Inflammatory macrophage (primary cell): ENCODE measurements around the gene GIPC1.

Experiments used
- DNase-seq, 2 donors: peaks; one replicate each; pipeline ENCODE4 v3.0.0-alpha.2; 2020 to 2022

The GIPC1 gene

GRCh38 chr19:14487370-14488125 is 8.4 kb downstream of the GIPC1 start:
- DNase-seq = no peak

DNA sequence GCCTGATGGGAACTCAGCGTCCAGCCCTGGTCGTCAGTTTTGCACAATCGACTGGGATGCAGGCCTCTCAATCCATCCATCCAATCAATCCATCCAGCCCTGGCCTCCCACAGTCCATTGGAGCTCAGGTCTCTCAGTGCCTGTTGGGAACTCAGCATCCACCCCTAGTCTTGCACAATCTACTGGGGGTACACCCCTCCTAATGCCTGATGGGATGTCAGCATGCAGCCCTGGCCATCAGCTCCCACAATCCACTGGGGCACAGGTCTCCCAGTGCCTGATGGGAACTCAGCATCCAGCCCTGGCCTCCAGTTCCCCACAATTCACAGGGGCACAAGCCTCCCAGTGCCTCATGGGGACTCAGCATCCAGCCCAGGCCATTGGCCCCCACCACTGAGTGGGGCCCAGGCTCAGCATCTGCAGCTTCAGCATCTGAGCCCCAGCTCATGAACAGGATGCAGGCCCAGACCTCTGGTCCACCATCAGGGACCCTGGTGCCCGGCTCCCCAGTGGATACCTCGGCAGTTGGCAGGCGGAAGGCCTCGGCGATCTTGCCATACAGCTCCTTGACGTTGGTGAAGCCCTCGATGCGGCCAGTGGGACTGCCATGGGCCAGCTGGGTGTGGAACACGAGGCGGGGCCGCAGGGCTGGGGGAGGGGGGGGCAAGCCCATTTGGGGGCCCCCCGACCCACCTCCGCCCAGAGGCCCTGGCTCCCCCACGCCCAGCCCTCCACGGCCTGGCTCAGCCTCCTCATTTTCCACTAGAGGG is 13.6 kb downstream of the GIPC1 start:
- no peak for DNase-seq

DNA sequence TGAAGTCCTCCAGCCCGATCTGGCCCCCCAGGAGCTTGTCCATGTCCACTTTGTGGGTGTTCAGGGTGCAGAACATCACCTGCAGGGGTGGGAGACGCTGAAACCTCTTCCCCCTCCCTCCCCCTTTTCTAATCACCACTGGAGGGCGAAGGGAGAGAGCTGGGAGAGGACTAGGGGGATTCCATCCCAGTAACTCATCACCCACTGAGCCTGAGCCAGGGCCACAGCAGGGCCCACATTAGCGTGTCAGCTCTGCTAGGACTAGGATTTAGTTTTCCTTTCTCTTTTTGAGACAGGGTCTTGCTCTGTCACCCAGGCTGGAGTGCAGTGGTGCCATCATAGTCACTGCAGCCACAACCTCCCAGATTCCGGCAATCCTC is 15.2 kb downstream of the GIPC1 start:
- no peak for DNase-seq

DNA sequence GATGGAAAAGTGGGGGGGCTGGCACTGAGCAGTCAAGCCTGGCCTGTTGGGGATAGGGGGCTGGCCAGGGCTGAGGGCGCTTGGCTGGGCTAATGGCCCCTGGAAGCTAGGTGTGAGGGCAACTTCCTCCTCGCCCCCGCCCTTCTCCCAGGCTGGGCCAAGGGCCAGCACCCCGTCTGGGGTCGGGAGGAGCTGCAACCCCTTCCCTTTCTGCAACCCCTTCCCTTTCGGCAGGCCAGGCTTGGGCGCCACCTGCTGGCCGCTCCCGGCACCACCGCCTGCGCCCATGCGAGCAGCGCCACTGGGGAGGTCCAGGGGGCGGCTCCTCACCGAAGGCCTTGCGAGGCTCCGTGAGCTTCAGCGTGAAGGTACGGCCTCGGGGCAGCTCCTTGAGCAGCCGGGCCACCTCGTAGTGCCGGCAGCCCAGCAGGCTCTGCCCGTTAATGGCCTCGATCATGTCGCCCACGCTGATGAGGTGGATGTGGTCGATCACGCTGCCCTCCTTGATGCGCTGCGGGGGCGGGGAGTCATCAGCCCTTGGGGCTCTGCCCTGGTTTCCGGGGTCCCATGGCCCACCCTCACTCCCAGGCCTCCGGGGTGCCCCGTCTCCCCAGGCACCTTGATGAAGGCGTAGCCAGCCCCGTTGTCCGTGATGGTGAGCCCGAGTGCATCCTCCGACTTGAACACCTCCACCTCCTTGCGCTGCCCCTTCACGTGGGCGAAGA is 15.8 kb downstream of the GIPC1 start:
- DNase-seq = peak; percentile 41 to 47

GRCh38 chr19:14479309-14479974 is 16.5 kb downstream of the GIPC1 start:
- no peak for DNase-seq

DNA sequence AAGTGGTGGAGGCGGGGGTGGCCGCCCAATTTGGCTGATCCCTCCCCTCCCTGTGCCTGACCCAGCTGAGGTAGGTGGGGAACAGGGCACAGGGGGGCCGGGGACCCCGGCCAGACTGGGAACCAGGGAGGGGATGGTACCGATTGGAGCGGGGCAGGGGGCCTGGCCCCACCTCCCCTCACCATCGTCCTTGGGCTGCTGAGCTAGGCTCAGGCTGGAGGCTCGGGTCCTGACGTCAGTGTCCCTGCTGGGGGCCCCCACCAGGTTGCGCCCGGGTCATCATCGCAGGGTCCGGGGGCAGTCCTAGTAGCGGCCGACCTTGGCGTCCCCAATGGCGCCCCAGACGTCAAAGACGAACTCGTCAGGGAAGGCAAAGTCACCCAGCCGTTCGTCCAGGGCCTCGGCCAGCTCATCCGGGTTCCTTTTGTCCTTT is 17.8 kb downstream of the GIPC1 start:
- DNase-seq = no peak

DNA sequence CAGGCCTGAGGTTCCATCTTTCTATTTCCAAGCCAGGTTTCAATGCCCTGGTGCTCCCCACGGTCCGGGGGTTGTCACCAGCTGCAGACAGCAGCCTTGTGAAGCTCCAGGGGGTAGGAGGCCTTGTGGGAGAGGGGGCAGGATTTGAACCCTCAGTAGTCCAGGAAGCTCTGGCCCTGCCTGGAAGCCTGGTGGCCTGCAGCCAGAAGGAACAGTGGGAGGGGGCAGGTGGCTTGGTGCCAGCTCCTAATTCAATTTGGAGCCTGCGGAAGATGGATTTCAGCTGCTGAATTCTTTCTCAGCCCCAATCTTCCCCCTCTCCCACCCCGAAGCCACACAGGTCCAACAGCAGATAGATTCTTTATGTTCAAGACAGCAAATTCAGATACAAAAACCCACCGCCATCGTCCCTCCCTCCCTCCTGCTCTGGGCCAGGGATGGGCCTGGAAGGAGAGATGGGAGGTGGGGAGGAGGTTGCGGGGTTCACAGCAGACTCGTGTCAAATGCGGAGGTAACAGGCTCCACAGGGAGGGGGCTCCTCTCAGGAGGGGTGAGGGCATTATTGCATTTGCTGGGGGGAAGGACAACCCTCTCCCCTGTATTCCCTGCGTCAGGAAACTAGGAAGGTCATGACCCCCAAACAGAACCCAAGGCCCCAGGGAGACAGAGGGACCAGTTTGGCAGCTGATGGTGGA is 18.4 kb downstream of the GIPC1 start:
- DNase-seq = no peak

DNA sequence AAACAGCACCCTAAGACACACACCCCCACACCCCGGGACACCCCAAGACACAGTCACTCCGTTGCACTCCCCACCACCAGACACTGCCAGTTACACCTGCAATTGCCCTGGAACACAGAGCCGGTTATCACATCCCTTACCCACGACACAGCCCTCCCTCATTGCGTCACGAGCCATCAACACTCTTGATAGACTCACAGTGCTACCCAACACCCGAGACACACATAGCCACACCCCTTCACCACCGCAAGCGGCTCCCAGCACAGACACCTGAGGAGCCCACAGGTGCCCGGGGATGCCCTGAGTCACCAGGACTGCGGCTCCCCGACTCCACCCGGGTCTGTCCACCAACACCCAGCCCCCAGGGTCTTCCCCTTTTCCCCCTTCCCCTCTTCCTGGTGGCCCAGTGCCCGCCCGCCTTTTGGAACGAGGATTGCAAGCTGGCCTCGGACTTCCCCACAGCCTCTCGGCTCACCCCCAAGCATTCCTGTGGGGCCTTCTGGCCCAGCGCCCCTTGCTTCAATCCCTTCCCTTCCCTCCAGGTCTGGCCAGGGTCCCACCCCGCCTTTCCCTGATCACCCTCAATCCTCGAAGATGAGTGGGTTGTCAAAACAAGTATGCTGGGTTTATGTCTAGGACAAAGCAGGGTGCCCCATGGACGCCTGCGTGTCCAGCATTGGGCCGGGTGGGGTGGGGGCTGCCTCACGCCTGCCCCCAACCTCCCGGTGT is 19.1 kb downstream of the GIPC1 start:
- DNase-seq = peak; percentile 40 to 56

GRCh38 chr19:14476327-14476672 is 19.6 kb downstream of the GIPC1 start:
- no peak for DNase-seq

DNA sequence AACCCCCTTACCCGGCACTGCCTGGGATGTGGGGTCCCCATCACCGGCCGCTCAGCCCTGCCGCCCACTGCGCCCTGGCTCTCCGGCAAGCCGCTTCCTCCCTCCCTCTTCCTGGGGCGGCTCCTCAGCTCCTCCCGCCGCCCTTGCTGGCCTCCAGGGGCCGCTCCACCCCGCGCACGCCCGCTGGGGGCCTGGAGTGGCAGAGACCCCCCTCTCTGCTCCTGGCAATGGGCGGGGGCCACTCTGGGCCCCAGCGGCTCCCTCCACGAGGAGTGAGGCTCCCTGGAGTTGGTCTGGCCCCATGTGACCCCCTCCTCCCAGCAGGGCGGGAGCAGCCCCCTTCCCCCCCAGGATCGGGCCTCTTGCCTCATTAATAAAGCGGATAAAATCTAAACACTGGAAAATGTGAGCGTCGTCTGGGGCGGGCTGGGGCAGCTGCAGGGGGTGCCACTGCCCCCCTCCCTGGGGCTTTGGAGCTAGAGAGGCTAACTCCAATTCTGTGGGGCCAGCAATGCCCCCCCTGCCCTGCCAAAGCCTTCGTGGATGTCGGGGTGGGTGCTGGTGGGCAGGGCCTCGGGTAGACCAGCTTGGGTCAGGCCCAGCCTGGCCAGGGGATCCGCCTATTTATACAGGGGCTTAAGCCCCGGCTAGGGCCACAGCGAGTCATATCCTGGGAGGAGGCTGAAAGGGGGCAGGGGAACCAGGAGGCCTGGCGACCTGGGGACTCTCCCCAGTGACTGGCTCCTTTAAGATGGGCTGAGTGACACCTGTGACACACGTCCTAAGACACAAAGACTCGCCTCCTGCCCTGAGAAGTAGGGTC is 20.5 kb downstream of the GIPC1 start, which contains the start of gene PTGER1:
PTGER1 (minus strand) TSS at position 104 of the 823 bp plus-strand sequence. CDS start 1,034 bp downstream, outside the sequence.
- peak; percentile 20 to 33 for DNase-seq

- no peak for DNase-seq
These were observed 21.1 kb downstream of the GIPC1 start for GRCh38 chr19:14474827-14475226.

DNA sequence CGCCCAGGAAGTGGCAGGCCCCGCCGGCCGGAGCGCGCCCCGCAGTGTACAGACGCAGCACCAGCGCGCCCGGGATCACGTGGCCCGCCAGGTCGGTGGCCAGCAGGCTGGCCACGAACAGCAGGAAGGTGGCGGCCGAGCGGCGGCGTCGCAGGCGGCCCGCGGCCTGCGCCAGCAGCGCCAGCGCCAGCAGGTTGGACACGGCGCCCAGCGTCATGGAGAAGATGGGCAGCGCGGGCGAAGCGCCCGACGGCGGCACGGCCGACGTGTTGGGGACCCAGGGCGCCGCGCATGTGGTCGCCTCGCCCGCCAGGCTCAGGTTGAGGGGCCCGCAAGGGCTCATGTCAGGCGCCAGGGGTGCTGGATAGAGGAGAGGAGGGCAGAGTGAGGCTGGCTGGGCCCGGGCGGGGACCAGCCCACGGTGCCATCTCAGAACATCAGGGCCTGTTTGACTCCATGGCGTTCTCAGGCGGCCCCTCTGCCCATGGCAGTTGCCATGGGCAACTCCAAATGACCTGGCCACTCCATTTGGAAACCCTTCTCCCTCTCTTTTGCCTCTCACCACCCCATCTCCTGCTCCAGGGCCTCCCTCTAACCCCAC is 21.8 kb downstream of the GIPC1 start:
- DNase-seq = no peak

GRCh38 chr19:14473073-14473977 is 22.6 kb downstream of the GIPC1 start:
- DNase-seq = peak in 1 of 2 donors; percentile 20

DNA sequence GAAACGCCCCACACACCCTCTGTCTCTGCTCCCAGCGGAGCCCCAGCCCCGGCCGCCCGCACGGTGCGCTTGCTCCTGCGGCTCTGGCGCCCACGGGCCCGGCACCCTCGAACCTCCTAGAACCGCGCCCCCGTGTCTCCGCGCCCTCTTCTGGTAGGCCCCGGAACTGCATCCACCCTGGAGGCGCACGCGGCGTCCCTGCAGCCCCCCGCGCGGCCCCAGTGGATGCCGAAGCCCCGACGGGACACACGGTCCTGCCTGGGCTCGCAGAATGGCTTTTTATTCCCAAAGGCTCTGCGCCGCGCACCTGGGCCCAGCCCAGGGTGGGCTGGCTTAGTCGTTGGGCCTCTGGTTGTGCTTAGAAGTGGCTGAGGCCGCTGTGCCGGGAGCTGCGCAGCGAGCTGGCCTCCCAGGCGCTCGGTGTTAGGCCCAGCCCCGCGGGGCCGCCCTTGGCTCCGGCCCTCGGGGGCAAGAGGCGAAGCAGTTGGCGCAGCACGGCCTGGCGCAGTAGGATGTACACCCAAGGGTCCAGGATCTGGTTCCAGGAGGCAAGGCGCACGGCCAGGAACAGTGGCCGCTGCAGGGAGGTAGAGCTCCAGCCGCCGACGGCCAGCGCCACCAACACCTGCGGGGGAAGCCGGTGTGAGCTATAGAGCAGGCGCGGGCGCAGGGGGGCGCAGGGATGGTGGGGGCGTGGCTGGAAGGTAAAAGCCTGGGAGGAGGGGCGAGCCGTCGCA is 23.6 kb downstream of the GIPC1 start:
- DNase-seq = peak; percentile 51 to 72

- DNase-seq = no peak
These were observed 24.3 kb downstream of the GIPC1 start for GRCh38 chr19:14471436-14472187.

DNA sequence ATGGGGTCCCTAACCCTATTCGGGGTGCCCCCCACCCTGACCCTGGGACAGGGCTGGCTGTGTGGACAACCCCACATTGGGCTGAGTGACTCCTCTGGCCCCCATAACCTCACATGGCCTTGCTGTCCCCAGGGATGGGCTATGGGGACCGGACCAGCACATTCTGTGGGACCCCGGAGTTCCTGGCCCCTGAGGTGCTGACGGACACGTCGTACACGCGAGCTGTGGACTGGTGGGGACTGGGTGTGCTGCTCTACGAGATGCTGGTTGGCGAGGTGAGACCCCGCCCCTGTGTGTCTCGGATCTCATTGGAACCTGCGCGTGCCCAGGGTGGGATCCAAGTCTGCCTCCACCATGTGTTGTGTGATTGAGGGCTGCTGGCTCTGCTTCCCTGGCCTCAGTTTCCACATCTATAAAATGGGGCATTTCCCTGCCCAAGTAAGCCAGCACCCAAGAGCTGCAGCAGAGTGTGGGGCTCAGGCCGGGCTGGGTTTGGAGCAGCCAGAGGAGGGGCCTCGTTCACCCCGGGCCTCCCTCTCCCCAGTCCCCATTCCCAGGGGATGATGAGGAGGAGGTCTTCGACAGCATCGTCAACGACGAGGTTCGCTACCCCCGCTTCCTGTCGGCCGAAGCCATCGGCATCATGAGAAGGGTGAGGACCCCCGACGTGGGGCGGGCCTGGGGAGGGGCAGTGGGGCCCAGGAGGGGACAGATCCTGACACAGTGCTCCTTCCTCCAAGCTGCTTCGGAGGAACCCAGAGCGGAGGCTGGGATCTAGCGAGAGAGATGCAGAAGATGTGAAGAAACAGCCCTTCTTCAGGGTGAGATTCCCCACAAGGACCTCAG is 25.7 kb downstream of the GIPC1 start:
- DNase-seq = no peak
